Measurements from ENCODE around the gene ULK3.

The ULK3 gene

GRCh38 chr15:74799255-74799855 lies 43.6 kb downstream of the ULK3 start:
- Histone ChIP-seq H3K36me3 (ENCODE audit: control insufficient read depth in 2 of 2, insufficient read depth in 2 of 2, low read length in 2 of 2) (peaks cover 15 to 22% of the 10 kb centered on the region in 2 donors), H3K4me1 (ENCODE audit: control insufficient read depth, insufficient read depth, low read length) (peaks cover 5% of the 10 kb centered on the region), H3K9me3 (ENCODE audit: control insufficient read depth in 2 of 2, low read length in 2 of 2) (no peaks in the 10 kb centered on the region), H3K9ac (ENCODE audit: low read length in 2 of 2) (no peak overlapping the region), H3K4me3 (ENCODE audit: low read length in 2 of 2) (no peak overlapping the region), H3K27ac (ENCODE audit: low read length) (no peak overlapping the region), H3K27me3 (ENCODE audit: control insufficient read depth in 1 of 2, insufficient read depth in 2 of 2, low read length in 2 of 2) (no peaks in the 10 kb centered on the region)

DNA sequence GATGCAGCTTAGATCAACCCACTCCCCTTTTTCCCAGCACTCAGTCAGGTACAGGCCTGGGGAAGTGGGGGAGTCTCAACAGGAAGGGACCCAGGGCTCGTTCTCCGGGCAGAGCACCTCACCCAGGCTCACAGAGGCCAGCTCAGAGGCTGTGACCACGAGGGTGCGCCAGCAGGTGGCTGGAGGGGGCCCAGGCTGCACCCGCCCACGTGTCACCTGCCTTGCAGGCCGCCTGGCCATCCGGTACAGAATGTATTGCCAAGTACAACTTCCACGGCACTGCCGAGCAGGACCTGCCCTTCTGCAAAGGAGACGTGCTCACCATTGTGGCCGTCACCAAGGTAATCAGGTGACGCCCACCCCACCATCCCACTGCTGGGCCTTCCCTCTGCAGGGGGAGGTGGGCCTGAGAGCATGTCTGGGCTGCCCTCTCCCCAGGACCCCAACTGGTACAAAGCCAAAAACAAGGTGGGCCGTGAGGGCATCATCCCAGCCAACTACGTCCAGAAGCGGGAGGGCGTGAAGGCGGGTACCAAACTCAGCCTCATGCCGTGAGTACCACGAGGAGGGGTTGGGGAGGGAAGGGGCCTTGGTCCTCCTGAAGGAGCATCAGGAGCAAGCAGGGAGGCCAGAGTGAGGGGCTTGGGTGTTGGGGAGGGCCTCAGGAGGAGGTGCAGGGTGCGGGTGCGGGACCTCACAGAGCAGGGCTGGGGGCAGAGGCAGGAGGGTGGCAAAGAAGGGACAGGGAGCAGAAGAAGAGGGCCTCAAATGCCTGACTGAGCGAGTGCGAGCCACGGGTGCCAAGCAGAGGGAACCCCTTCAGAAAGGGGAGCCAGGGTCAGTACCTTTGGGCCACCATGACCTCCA lies 44.3 kb downstream of the ULK3 start:
- Histone ChIP-seq H3K4me3 (ENCODE audit: low read length in 2 of 2) (no peak overlapping the region), H3K27me3 (ENCODE audit: control insufficient read depth in 1 of 2, insufficient read depth in 2 of 2, low read length in 2 of 2) (no peaks in the 10 kb centered on the region), H3K27ac (ENCODE audit: low read length) (no peak overlapping the region), H3K9ac (ENCODE audit: low read length in 2 of 2) (no peak overlapping the region), H3K9me3 (ENCODE audit: control insufficient read depth in 2 of 2, low read length in 2 of 2) (no peaks in the 10 kb centered on the region), H3K36me3 (ENCODE audit: control insufficient read depth in 2 of 2, insufficient read depth in 2 of 2, low read length in 2 of 2) (peaks cover 15 to 17% of the 10 kb centered on the region in 2 donors), H3K4me1 (ENCODE audit: control insufficient read depth, insufficient read depth, low read length) (peaks cover 5% of the 10 kb centered on the region)

- H3K9me3 ChIP-seq (ENCODE audit: control insufficient read depth in 2 of 2, low read length in 2 of 2), result no peaks in the 10 kb centered on the region
- H3K27ac ChIP-seq (ENCODE audit: low read length), result no peak overlapping the region
- no peak overlapping the region for H3K4me3 ChIP-seq (ENCODE audit: low read length in 2 of 2)
- no peak overlapping the region for H3K9ac ChIP-seq (ENCODE audit: low read length in 2 of 2)
- H3K4me1 ChIP-seq (ENCODE audit: control insufficient read depth, insufficient read depth, low read length), result peaks cover 12% of the 10 kb centered on the region
- H3K36me3 ChIP-seq (ENCODE audit: control insufficient read depth in 2 of 2, insufficient read depth in 2 of 2, low read length in 2 of 2), result peaks cover 8 to 10% of the 10 kb centered on the region in 2 donors
- H3K27me3 ChIP-seq (ENCODE audit: control insufficient read depth in 1 of 2, insufficient read depth in 2 of 2, low read length in 2 of 2), result no peaks in the 10 kb centered on the region
Observed at GRCh38 chr15:74795966-74796625, 46.9 kb downstream of the ULK3 start.

DNA sequence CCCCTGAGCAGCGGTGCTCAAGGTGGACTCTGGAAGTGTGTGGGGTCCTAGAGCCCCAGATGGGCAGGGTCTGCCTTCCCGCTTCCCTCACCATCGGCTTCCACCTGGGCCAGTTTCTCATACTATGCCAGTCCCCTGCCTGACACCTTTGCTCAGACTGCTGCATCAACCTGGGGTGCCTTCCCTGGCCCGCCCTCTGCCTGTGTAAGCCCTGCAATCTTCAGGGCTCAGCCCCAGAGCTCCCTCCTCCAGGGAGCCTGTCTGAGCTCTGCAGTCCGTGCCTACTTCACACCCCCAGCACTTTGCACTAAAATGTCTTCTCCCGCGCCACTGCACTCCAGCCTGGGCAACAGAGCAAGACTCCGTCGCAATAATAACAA lies 48.0 kb downstream of the ULK3 start:
- Histone ChIP-seq H3K27ac (ENCODE audit: low read length) (no peak overlapping the region), H3K4me1 (ENCODE audit: control insufficient read depth, insufficient read depth, low read length) (peaks cover 19% of the 10 kb centered on the region), H3K36me3 (ENCODE audit: control insufficient read depth in 2 of 2, insufficient read depth in 2 of 2, low read length in 2 of 2) (peaks cover 7 to 10% of the 10 kb centered on the region in 2 donors), H3K27me3 (ENCODE audit: control insufficient read depth in 1 of 2, insufficient read depth in 2 of 2, low read length in 2 of 2) (no peaks in the 10 kb centered on the region), H3K4me3 (ENCODE audit: low read length in 2 of 2) (no peak overlapping the region), H3K9me3 (ENCODE audit: control insufficient read depth in 2 of 2, low read length in 2 of 2) (no peaks in the 10 kb centered on the region), H3K9ac (ENCODE audit: low read length in 2 of 2) (no peak overlapping the region)

- no peaks in the 10 kb centered on the region for H3K9me3 ChIP-seq (ENCODE audit: control insufficient read depth in 2 of 2, low read length in 2 of 2)
- H3K4me3 ChIP-seq (ENCODE audit: low read length in 2 of 2), result no peak overlapping the region
- H3K4me1 ChIP-seq (ENCODE audit: control insufficient read depth, insufficient read depth, low read length), result peaks cover 21% of the 10 kb centered on the region
- H3K9ac ChIP-seq (ENCODE audit: low read length in 2 of 2), result no peak overlapping the region
- peaks cover 4 to 7% of the 10 kb centered on the region in 2 donors for H3K36me3 ChIP-seq (ENCODE audit: control insufficient read depth in 2 of 2, insufficient read depth in 2 of 2, low read length in 2 of 2)
- H3K27me3 ChIP-seq (ENCODE audit: control insufficient read depth in 1 of 2, insufficient read depth in 2 of 2, low read length in 2 of 2), result no peaks in the 10 kb centered on the region
- no peak overlapping the region for H3K27ac ChIP-seq (ENCODE audit: low read length)
Observed at GRCh38 chr15:74794248-74794969, 48.5 kb downstream of the ULK3 start.

GRCh38 chr15:74793135-74794028 lies 49.6 kb downstream of the ULK3 start:
- H3K4me1 ChIP-seq (ENCODE audit: control insufficient read depth, insufficient read depth, low read length), result peaks cover 31% of the 10 kb centered on the region
- no peaks in the 10 kb centered on the region for H3K9me3 ChIP-seq (ENCODE audit: control insufficient read depth in 2 of 2, low read length in 2 of 2)
- H3K9ac ChIP-seq (ENCODE audit: low read length in 2 of 2), result no peak overlapping the region
- H3K36me3 ChIP-seq (ENCODE audit: control insufficient read depth in 2 of 2, insufficient read depth in 2 of 2, low read length in 2 of 2), result peaks cover 0 to 2% of the 10 kb centered on the region in 2 donors
- H3K4me3 ChIP-seq (ENCODE audit: low read length in 2 of 2), result no peak overlapping the region
- no peaks in the 10 kb centered on the region for H3K27me3 ChIP-seq (ENCODE audit: control insufficient read depth in 1 of 2, insufficient read depth in 2 of 2, low read length in 2 of 2)
- H3K27ac ChIP-seq (ENCODE audit: low read length), result no peak overlapping the region

GRCh38 chr15:74792227-74793016 lies 50.5 kb downstream of the ULK3 start:
- Histone ChIP-seq H3K4me3 (ENCODE audit: low read length in 2 of 2) (no peak overlapping the region), H3K4me1 (ENCODE audit: control insufficient read depth, insufficient read depth, low read length) (peaks cover 36% of the 10 kb centered on the region), H3K9ac (ENCODE audit: low read length in 2 of 2) (no peak overlapping the region), H3K9me3 (ENCODE audit: control insufficient read depth in 2 of 2, low read length in 2 of 2) (no peaks in the 10 kb centered on the region), H3K27ac (ENCODE audit: low read length) (no peak overlapping the region), H3K27me3 (ENCODE audit: control insufficient read depth in 1 of 2, insufficient read depth in 2 of 2, low read length in 2 of 2) (no peaks in the 10 kb centered on the region), H3K36me3 (ENCODE audit: control insufficient read depth in 2 of 2, insufficient read depth in 2 of 2, low read length in 2 of 2) (no peaks in the 10 kb centered on the region)

- Histone ChIP-seq H3K9ac (ENCODE audit: low read length in 2 of 2) (no peak overlapping the region), H3K27ac (ENCODE audit: low read length) (no peak overlapping the region), H3K9me3 (ENCODE audit: control insufficient read depth in 2 of 2, low read length in 2 of 2) (no peaks in the 10 kb centered on the region), H3K36me3 (ENCODE audit: control insufficient read depth in 2 of 2, insufficient read depth in 2 of 2, low read length in 2 of 2) (no peaks in the 10 kb centered on the region), H3K4me1 (ENCODE audit: control insufficient read depth, insufficient read depth, low read length) (peaks cover 43% of the 10 kb centered on the region), H3K4me3 (ENCODE audit: low read length in 2 of 2) (no peak overlapping the region), H3K27me3 (ENCODE audit: control insufficient read depth in 1 of 2, insufficient read depth in 2 of 2, low read length in 2 of 2) (no peaks in the 10 kb centered on the region)
Observed at GRCh38 chr15:74791667-74792066, 51.3 kb downstream of the ULK3 start.

- Histone ChIP-seq H3K4me3 (ENCODE audit: low read length in 2 of 2) (no peak overlapping the region), H3K4me1 (ENCODE audit: control insufficient read depth, insufficient read depth, low read length) (peaks cover 49% of the 10 kb centered on the region), H3K27me3 (ENCODE audit: control insufficient read depth in 1 of 2, insufficient read depth in 2 of 2, low read length in 2 of 2) (no peaks in the 10 kb centered on the region), H3K36me3 (ENCODE audit: control insufficient read depth in 2 of 2, insufficient read depth in 2 of 2, low read length in 2 of 2) (peaks cover 0 to 2% of the 10 kb centered on the region in 2 donors), H3K9me3 (ENCODE audit: control insufficient read depth in 2 of 2, low read length in 2 of 2) (no peaks in the 10 kb centered on the region), H3K9ac (ENCODE audit: low read length in 2 of 2) (no peak overlapping the region), H3K27ac (ENCODE audit: low read length) (no peak overlapping the region)
Observed at GRCh38 chr15:74791007-74791406, 51.9 kb downstream of the ULK3 start.
